ENCODE measurements around the gene KLRG1.
A peak's percentile ranks its signal among the peaks of the same experiment; 100 is the strongest.

KLRG1 gene

GRCh38 chr12:9027161-9028059, 38.1 kb downstream of the KLRG1 start:
- H3K27me3 ChIP-seq (ENCODE audit: control insufficient read depth, insufficient read depth, low read length): no peaks in the 10 kb centered on the region
- no peaks in the 10 kb centered on the region for H3K36me3 ChIP-seq (ENCODE audit: control insufficient read depth, insufficient read depth, low read length)
- peaks cover 6% of the 10 kb centered on the region; the same call in 1 of the 2 replicates for H3K4me1 ChIP-seq (ENCODE audit: control insufficient read depth, insufficient read depth, low read length)
- H3K27ac ChIP-seq (ENCODE audit: low read depth, low read length): no peak overlapping the region
- H3K4me3 ChIP-seq (ENCODE audit: low read depth, low read length): no peak overlapping the region
- H3K9me3 ChIP-seq (ENCODE audit: control insufficient read depth, insufficient read depth, low read length): no peaks in the 10 kb centered on the region
- H3K9ac ChIP-seq (ENCODE audit: low read depth, low read length): no peak overlapping the region

DNA sequence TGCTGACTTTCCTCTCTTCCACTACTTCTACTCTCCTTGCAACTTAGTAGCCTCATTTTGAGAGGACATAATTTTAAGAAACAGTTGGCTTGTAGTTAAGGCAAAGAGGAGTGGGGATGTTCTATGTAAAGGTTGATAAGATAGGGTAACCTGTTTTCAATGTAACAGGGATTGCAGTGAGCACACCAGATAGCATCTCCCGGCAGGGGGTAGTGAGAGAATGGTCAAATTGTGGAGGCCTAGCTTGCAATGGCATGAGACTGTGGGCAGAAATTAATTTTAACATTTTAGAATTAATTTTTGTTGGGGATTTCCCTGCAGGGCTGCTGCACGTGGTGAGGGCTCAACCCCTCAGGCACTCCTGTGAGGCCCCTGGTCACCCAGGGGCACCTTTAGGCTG, 41.4 kb downstream of the KLRG1 start:
- H3K4me3 ChIP-seq (ENCODE audit: low read depth, low read length): no peak overlapping the region
- H3K27me3 ChIP-seq (ENCODE audit: control insufficient read depth, insufficient read depth, low read length): no peaks in the 10 kb centered on the region
- no peaks in the 10 kb centered on the region for H3K9me3 ChIP-seq (ENCODE audit: control insufficient read depth, insufficient read depth, low read length)
- H3K36me3 ChIP-seq (ENCODE audit: control insufficient read depth, insufficient read depth, low read length): no peaks in the 10 kb centered on the region
- peak overlapping the region; percentile 8 for H3K27ac ChIP-seq (ENCODE audit: low read depth, low read length)
- H3K9ac ChIP-seq (ENCODE audit: low read depth, low read length): no peak overlapping the region
- peaks cover 6% of the 10 kb centered on the region; the same call in 1 of the 2 replicates for H3K4me1 ChIP-seq (ENCODE audit: control insufficient read depth, insufficient read depth, low read length)

- Histone ChIP-seq H3K27me3 (ENCODE audit: control insufficient read depth, insufficient read depth, low read length) (no peaks in the 10 kb centered on the region), H3K9me3 (ENCODE audit: control insufficient read depth, insufficient read depth, low read length) (no peaks in the 10 kb centered on the region), H3K27ac (ENCODE audit: low read depth, low read length) (no peak overlapping the region), H3K4me3 (ENCODE audit: low read depth, low read length) (no peak overlapping the region), H3K4me1 (ENCODE audit: control insufficient read depth, insufficient read depth, low read length) (peaks cover 6% of the 10 kb centered on the region; the same call in 1 of the 2 replicates), H3K36me3 (ENCODE audit: control insufficient read depth, insufficient read depth, low read length) (no peaks in the 10 kb centered on the region), H3K9ac (ENCODE audit: low read depth, low read length) (no peak overlapping the region)
Measured at GRCh38 chr12:9032202-9032964, 43.0 kb downstream of the KLRG1 start.

DNA sequence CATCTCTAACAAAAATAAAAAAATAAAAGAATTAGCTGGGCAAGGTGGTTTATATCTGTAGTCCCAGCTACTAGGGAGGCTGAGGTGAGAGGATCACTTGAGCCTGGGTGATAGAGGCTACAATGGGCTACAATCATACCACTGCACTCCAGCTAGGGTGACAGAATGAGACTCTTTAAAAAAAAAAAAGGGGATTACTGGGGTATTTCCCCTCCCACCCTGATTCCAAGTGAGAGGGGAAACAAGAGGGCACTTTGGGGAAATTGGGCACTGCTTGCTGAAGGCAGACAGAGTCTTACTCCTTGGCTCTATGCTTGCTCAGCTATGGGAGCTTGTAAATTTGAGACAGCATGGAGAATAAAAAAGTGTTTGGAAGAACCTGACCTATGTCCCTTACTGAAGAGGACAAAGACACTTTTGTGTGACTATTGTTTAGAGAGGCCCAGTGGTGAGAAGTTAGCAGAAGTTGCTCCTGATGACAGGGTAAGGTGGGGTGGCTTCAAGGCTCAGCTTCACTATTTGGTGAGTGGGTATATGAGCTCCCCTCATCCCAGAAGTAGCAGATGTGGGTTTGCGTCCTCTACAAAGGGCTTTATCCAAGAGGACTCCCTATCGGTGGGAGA, 44.0 kb downstream of the KLRG1 start:
- H3K4me3 ChIP-seq (ENCODE audit: low read depth, low read length): no peak overlapping the region
- no peak overlapping the region for H3K27ac ChIP-seq (ENCODE audit: low read depth, low read length)
- no peak overlapping the region for H3K9ac ChIP-seq (ENCODE audit: low read depth, low read length)
- no peaks in the 10 kb centered on the region for H3K27me3 ChIP-seq (ENCODE audit: control insufficient read depth, insufficient read depth, low read length)
- H3K9me3 ChIP-seq (ENCODE audit: control insufficient read depth, insufficient read depth, low read length): no peaks in the 10 kb centered on the region
- peaks cover 6% of the 10 kb centered on the region; the same call in 1 of the 2 replicates for H3K4me1 ChIP-seq (ENCODE audit: control insufficient read depth, insufficient read depth, low read length)
- no peaks in the 10 kb centered on the region for H3K36me3 ChIP-seq (ENCODE audit: control insufficient read depth, insufficient read depth, low read length)

DNA sequence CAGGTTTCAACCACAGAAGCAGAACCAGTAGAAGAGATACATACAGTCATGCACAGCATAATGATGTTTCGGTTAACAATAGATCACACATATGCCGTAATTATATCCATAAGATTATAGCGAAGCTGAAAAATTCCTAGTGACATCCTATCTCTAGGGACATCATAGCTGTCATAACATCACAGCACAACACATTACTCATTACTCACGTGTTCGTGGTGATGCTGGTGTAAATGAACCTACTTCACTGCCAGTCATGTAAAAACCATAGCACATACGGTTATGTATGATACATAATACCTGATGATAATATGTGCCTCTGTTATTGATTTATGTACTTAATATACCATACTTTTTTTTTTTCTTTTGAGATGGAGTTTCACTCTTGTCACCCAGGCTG, 44.7 kb downstream of the KLRG1 start:
- Histone ChIP-seq H3K9me3 (ENCODE audit: control insufficient read depth, insufficient read depth, low read length) (no peaks in the 10 kb centered on the region), H3K9ac (ENCODE audit: low read depth, low read length) (no peak overlapping the region), H3K36me3 (ENCODE audit: control insufficient read depth, insufficient read depth, low read length) (no peaks in the 10 kb centered on the region), H3K4me1 (ENCODE audit: control insufficient read depth, insufficient read depth, low read length) (peaks cover 6% of the 10 kb centered on the region; the same call in 1 of the 2 replicates), H3K27ac (ENCODE audit: low read depth, low read length) (no peak overlapping the region), H3K4me3 (ENCODE audit: low read depth, low read length) (no peak overlapping the region), H3K27me3 (ENCODE audit: control insufficient read depth, insufficient read depth, low read length) (no peaks in the 10 kb centered on the region)

GRCh38 chr12:9036227-9036626, 46.9 kb downstream of the KLRG1 start:
- Histone ChIP-seq H3K27me3 (ENCODE audit: control insufficient read depth, insufficient read depth, low read length) (no peaks in the 10 kb centered on the region), H3K9me3 (ENCODE audit: control insufficient read depth, insufficient read depth, low read length) (no peaks in the 10 kb centered on the region), H3K4me1 (ENCODE audit: control insufficient read depth, insufficient read depth, low read length) (no peaks in the 10 kb centered on the region), H3K36me3 (ENCODE audit: control insufficient read depth, insufficient read depth, low read length) (no peaks in the 10 kb centered on the region), H3K27ac (ENCODE audit: low read depth, low read length) (no peak overlapping the region), H3K4me3 (ENCODE audit: low read depth, low read length) (no peak overlapping the region), H3K9ac (ENCODE audit: low read depth, low read length) (no peak overlapping the region)

DNA sequence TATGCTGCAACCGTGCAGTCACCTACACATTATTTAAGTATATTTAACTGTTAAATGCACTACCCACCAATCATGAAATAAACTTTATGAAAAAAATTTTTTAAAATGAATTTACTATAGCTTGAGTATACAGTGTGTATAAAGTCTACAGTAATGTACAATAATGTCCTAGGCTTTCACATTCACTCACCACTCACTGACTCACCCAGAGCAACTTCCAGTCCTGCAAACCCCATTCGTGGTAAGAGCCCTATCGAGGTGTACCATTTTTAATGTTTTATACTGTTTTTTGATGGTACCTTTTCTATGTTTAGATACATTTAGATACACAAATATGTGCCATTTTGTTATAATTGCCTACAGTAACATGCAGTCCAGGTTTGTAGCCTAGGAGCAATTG, 48.1 kb downstream of the KLRG1 start:
- H3K27ac ChIP-seq (ENCODE audit: low read depth, low read length): no peak overlapping the region
- no peaks in the 10 kb centered on the region for H3K36me3 ChIP-seq (ENCODE audit: control insufficient read depth, insufficient read depth, low read length)
- H3K27me3 ChIP-seq (ENCODE audit: control insufficient read depth, insufficient read depth, low read length): no peaks in the 10 kb centered on the region
- no peaks in the 10 kb centered on the region for H3K4me1 ChIP-seq (ENCODE audit: control insufficient read depth, insufficient read depth, low read length)
- no peaks in the 10 kb centered on the region for H3K9me3 ChIP-seq (ENCODE audit: control insufficient read depth, insufficient read depth, low read length)
- H3K9ac ChIP-seq (ENCODE audit: low read depth, low read length): no peak overlapping the region
- H3K4me3 ChIP-seq (ENCODE audit: low read depth, low read length): no peak overlapping the region

DNA sequence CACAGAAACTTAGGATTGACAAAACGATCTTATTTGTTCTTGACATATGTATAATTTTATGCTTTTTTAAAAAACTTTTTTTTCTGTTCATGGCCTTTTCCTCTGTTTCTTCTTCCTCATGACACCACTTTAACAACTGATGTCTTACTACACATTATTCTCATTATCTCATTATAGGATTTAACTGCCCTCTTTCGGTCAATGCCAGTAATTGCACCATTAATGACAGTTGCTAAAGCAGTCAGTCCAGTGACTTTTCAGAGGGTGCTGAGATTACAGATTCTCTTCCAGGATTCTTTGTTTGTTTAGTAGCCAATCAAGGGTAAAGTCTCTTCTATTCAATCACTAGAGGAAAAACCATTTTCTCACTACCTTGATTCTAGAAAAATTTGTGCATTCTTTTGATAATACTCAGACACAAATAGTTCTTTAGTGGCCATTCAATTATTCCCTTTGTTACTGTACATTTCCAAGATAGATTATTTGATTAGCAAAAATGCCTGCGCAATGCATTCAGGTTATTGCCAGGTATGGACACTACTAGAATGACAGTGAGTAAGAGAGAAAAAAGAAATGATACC, 50.1 kb downstream of the KLRG1 start:
- Histone ChIP-seq H3K4me3 (ENCODE audit: low read depth, low read length) (no peak overlapping the region), H3K27ac (ENCODE audit: low read depth, low read length) (no peak overlapping the region), H3K36me3 (ENCODE audit: control insufficient read depth, insufficient read depth, low read length) (no peaks in the 10 kb centered on the region), H3K4me1 (ENCODE audit: control insufficient read depth, insufficient read depth, low read length) (no peaks in the 10 kb centered on the region), H3K9ac (ENCODE audit: low read depth, low read length) (no peak overlapping the region), H3K9me3 (ENCODE audit: control insufficient read depth, insufficient read depth, low read length) (no peaks in the 10 kb centered on the region), H3K27me3 (ENCODE audit: control insufficient read depth, insufficient read depth, low read length) (no peaks in the 10 kb centered on the region)

- H3K4me1 ChIP-seq (ENCODE audit: control insufficient read depth, insufficient read depth, low read length): no peaks in the 10 kb centered on the region
- no peak overlapping the region for H3K9ac ChIP-seq (ENCODE audit: low read depth, low read length)
- H3K36me3 ChIP-seq (ENCODE audit: control insufficient read depth, insufficient read depth, low read length): no peaks in the 10 kb centered on the region
- no peaks in the 10 kb centered on the region for H3K27me3 ChIP-seq (ENCODE audit: control insufficient read depth, insufficient read depth, low read length)
- H3K27ac ChIP-seq (ENCODE audit: low read depth, low read length): no peak overlapping the region
- no peaks in the 10 kb centered on the region for H3K9me3 ChIP-seq (ENCODE audit: control insufficient read depth, insufficient read depth, low read length)
- H3K4me3 ChIP-seq (ENCODE audit: low read depth, low read length): no peak overlapping the region
Measured at GRCh38 chr12:9040484-9041186, 51.3 kb downstream of the KLRG1 start.

GRCh38 chr12:9041321-9041720, 52.0 kb downstream of the KLRG1 start:
- H3K36me3 ChIP-seq (ENCODE audit: control insufficient read depth, insufficient read depth, low read length): no peaks in the 10 kb centered on the region
- no peaks in the 10 kb centered on the region for H3K4me1 ChIP-seq (ENCODE audit: control insufficient read depth, insufficient read depth, low read length)
- no peak overlapping the region for H3K27ac ChIP-seq (ENCODE audit: low read depth, low read length)
- H3K9me3 ChIP-seq (ENCODE audit: control insufficient read depth, insufficient read depth, low read length): no peaks in the 10 kb centered on the region
- H3K9ac ChIP-seq (ENCODE audit: low read depth, low read length): no peak overlapping the region
- H3K4me3 ChIP-seq (ENCODE audit: low read depth, low read length): no peak overlapping the region
- H3K27me3 ChIP-seq (ENCODE audit: control insufficient read depth, insufficient read depth, low read length): no peaks in the 10 kb centered on the region

Measured in HUES48 (cell line).